Left colon (tissue), 2 donors: ENCODE results near the gene TDRD12. TPM values are rescaled to one million over a fixed set of nuclear protein-coding genes. Genes with fewer than 3 reads are reported as not detected.
"Not testable (repeated sequence)": the region's sequence is repeated elsewhere in the genome, so short reads cannot be mapped to it uniquely, and the experiment has no call there.

ENCODE experiments used
- ATAC-seq: fragments of 200-7000 bp; cut with Tn5 transposase; one replicate; pipeline ENCODE4 v1.9.1; 2020; ENCODE audit warnings: mild to moderate bottlenecking, moderate library complexity
- DNase-seq, 2 donors: peaks; one replicate each; pipeline ENCODE4 v3.0.0-alpha.2; 2020
- intact Hi-C, 2 donors: fragments of 100-400 bp; cut with DNase I in 1 of 2; cut with micrococcal nuclease in 1 of 2; formaldehyde crosslinking; loops; one replicate each; pipeline versions ENCODE4 v1.11.2 to v1.14.0; 2022; cut with DNase I, micrococcal nuclease
- total RNA-seq, 2 donors: library from RNA; stranded (reverse); fragmentation: NEBNext Ultra II Directional; extraction: Animal tissue kit (Norgen Biotek cat#: 25700); gene quantifications; one replicate each; pipeline ENCODE4 v1.2.1, GENCODE V29; 2021
- donor health status: DM: no; HTN: no; CAD: no.
- donor health status: DM: yes; HTN: yes; CAD: no.

Gene TDRD12
- total RNA-seq, 2 donors from 2014 or later, result 0.06 TPM

GRCh38 chr19:32691291-32691951 is 28.1 kb upstream of the TDRD12 start, which contains the start of gene NUDT19:
Gene NUDT19 (plus strand): TSS chr19:32691821. CDS start chr19:32691961, 140 bp downstream.
- DNase-seq, result peak; percentile 91
- intact Hi-C loops, result no loop called here
- ATAC-seq, result peak; percentile 92

DNA sequence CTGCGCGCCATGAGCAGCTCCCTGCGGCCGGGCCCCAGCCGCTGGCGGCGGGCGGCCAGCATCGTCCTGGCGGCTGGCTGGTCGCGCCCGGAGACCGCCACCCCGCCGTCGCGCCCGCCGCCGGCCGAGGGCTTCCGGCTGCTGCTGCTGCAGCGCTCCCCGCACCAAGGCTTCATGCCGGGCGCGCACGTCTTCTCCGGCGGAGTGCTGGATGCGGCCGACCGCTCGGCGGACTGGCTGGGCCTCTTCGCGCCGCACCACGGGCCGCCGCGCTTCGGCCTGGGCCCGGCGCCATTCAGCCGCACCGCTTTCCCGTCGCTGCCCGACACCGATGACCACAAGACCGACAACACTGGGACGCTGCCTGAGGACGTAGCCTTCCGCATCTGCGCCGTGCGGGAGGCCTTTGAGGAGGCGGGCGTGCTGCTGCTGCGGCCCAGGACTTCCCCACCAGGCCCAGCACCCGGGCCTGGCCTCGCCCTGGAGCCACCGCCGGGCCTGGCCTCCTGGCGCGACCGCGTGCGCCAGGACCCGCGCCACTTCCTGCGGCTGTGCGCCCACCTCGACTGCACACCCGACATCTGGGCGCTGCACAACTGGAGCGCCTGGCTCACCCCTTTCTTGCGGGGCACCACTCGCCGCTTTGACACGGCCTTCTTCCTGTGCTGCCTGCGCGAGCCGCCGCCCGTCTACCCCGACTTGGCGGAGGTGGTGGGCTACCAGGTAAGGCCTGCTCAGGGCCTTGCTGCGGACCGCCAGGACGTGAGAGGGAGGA is 27.4 kb upstream of the TDRD12 start:
- peak; percentile 56 to 70 for DNase-seq
- intact Hi-C loops, result no loop called here
- ATAC-seq, result peak; percentile 76

DNA sequence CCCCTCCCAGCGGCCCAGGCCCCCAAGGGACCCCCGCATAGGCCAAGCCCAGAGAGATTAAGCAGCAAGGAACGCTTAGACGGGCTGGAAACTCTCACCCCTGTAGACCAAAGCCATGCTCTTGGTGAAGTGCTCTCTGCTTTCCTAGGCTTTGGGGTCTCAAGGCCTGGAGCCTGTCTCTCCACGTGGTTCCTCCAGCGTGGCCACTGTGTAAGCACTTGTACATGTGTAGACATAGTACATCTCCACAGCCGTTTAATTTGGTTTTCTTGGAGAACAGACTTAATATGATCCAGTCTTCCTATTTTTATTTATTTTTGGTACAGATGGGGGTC is 26.9 kb upstream of the TDRD12 start:
- peak; percentile 6 for ATAC-seq
- intact Hi-C loops, result no loop called here
- peak in 1 of 2 donors; percentile 19 for DNase-seq

- DNase-seq, ATAC-seq, intact Hi-C loops: not testable (repeated sequence)
Measured at GRCh38 chr19:32693151-32694108, 26.1 kb upstream of the TDRD12 start.

DNA sequence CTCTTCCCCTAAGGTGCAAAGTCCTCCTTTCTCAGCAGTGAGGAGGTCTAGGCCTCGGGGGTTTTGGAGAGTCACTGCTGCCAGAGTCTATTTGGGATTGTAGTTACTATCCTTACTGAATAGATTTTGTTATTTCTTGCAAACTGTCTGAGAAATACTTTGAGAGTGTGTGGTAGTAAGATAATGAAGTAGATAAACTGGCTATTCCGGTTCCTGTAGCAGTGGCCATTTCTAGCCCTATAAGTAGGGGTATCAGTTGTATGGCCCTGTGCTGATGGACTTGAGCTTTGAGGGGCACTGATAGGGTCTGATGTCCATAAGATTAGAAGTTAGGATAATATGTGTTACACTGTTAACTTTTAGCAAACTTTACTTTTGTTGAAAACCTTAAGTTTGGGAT is 25.3 kb upstream of the TDRD12 start:
- DNase-seq, ATAC-seq, intact Hi-C loops: not testable (repeated sequence)

DNA sequence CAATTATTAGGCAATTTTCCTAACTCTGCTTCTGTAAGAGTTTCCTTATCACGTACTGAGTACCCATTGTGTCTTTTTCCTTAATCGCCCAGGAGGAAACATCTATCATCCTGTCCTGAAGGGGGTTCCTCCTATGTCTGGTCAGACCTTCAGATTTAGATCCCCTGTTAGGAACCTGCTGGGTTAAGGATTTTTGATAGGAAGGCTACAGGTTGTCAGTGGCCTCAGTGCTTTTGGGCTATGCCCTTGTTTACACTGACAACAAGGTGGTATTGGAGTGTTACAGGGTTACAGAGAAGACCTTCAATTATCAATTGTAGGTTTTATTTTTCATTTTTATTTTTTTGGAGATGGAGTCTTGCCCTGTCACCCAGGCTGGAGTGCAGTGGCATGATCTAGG is 24.7 kb upstream of the TDRD12 start:
- DNase-seq, ATAC-seq, intact Hi-C loops: not testable (repeated sequence)

DNA sequence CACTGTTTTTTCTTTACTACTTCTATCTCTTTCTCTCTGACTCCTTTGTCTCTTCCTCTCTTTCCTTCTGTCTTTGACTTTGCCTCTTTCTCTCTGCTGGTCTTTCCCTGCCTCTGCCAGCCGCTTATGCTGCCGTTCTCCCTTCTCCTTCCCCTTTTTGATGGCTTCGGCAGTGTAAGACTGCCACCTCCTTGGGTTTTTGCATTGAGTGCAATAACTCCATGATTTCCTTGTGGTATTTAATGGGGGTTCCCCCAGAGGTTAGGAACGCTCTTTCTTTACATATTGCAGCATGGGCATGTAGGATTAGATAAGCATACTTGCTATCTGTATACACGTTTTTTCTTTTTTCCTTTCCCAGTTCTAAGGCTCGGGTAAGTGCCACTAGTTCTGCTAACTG is 24.1 kb upstream of the TDRD12 start:
- intact Hi-C loops, DNase-seq, ATAC-seq: not testable (repeated sequence)

GRCh38 chr19:32696771-32697170 is 22.8 kb upstream of the TDRD12 start:
- DNase-seq, intact Hi-C loops, ATAC-seq: not testable (repeated sequence)

DNA sequence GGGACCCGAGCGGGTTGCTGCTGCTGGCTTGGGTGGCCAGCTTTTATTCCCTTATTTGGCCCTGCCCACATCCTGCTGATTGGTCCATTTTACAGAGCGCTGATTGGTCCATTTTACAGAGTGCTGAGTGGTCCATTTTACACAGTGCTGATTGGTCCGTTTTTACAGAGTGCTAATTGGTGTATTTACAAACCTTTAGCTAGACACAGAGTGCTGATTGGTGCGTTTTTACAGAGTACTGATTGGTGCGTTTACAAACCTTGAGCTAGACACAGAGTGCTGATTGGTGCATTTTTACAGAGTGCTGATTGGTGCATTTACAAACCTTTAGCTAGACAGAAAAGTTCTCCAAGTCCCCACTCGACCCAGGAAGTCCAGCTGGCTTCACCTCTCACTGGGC is 19.4 kb upstream of the TDRD12 start:
- DNase-seq, intact Hi-C loops, ATAC-seq: not testable (repeated sequence)

GRCh38 chr19:32702010-32702409 is 17.6 kb upstream of the TDRD12 start:
- peak; percentile 60 for ATAC-seq

DNA sequence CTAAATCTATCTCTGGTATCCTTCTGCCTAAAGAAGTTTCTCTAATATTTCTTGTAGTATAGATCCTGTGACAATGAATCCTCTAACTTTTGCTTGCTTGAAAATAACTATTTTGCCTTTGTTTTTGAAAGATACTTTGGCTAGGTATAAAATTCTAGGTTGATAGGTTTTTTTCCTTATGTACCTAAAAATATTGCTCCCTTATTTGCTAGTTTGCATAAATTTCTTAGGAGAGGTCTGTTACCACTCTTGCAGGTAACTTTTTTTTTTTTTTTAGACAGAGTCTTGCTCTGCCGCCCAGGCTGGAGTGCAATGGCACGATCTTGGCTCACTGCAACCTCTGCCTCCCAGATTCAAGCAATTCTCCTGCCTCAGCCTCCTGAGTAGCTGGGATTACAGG is 15.6 kb upstream of the TDRD12 start:
- DNase-seq, ATAC-seq, intact Hi-C loops: not testable (repeated sequence)

More at GRCh38 chr19:32702010-32702409, 17.6 kb upstream of the TDRD12 start:
- intact Hi-C loops, result no loop called here
- DNase-seq, result no peak

GRCh38 chr19:32708457-32708856 is 11.1 kb upstream of the TDRD12 start:
- no peak for DNase-seq
- ATAC-seq, result no peak
- intact Hi-C loops, result no loop called here

GRCh38 chr19:32709032-32709431 is 10.5 kb upstream of the TDRD12 start:
- no peak for ATAC-seq
- intact Hi-C loops, result no loop called here

GRCh38 chr19:32711747-32712146 is 7.8 kb upstream of the TDRD12 start:
- no peak for DNase-seq
- no peak for ATAC-seq
- intact Hi-C loops, result no loop called here

More at GRCh38 chr19:32709032-32709431, 10.5 kb upstream of the TDRD12 start:
- no peak for DNase-seq

- ATAC-seq, intact Hi-C loops, DNase-seq: not testable (repeated sequence)
Measured at GRCh38 chr19:32716203-32716602, 3.4 kb upstream of the TDRD12 start.

DNA sequence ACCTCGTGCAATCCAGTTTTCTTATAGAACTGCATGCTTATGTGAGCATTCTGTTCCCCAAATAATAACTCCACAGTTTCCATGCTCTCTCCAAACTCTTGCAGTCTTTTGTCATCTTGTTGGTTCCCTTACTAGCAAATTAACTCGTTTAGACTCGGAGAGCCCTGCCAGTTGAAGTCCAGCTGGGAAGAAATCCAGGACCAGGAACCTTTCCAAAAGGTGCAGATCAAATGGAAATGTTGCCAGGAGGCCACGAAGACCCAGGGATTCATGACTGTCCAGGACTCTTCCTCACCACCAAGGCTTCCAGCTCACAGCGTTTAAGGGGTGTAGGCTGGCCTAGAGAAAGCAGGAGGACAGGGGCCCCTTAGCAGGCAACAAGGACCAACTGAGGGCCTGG is 2.1 kb upstream of the TDRD12 start:
- no peak for DNase-seq
- no peak for ATAC-seq
- intact Hi-C loops, result no loop called here

DNA sequence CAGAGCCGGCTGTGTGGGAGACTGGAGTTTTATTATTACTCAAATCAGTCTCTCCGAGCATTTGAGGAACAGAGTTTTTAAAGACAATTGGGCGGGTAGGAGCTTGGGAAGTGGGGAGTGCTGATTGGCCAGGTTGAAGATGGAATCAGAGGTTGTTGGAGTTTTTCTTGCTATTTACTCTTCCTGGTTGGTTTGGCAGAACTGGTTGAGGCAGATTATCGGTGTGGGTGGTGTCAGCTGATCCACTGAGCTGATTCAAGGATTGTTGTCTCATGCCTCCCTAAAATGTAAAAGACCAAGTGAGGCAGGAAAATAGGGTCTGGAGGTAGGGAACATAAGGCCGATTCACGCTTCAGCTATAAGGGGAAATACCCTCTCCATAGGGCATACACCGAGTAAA is 1.3 kb upstream of the TDRD12 start:
- intact Hi-C loops, result no loop called here
- DNase-seq (no peak), ATAC-seq (no peak)

- DNase-seq, result no peak
- intact Hi-C loops, result no loop called here
- no peak for ATAC-seq
Measured at GRCh38 chr19:32720216-32720935, 809 bp downstream of the TDRD12 start.

- ATAC-seq (no peak), DNase-seq (no peak)
- intact Hi-C loops, result no loop called here
Measured at GRCh38 chr19:32720936-32721250, 1.3 kb downstream of the TDRD12 start.
